ENCODE measurements around the gene STIM2. TPM values are rescaled to one million over a fixed set of nuclear protein-coding genes. Genes with fewer than 3 reads are reported as not detected.
"Not testable (repeated sequence)": the region's sequence is repeated elsewhere in the genome, so short reads cannot be mapped to it uniquely, and the experiment has no call there.

Gene STIM2
- total RNA-seq, 1 donor from 2014 or later, result 18.4 TPM

DNA sequence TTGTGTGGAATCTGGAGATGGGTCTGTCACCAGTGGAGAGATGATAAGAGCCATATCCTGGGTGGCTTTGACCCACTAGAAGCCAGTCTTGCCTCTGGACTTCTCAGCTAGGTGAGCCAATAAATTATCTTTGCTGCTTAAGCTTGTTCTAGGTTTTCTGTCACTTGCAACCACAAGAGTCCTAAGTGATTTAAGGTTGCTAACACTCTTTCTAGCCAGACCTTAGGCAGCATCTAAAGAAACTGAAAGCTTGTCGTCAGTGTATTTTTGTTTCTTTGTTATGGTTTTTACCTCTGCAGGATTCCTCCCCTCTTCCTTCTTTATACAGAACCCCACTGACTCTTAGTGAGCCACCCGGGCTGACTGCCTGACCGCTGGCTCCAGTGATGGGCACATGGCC lies 37.1 kb upstream of the STIM2 start:
- Histone ChIP-seq H2AFZ (ENCODE audit: low read depth, low read length) (no peak overlapping the region), H3K9ac (ENCODE audit: low read length) (no peak overlapping the region), H3K9me3 (ENCODE audit: insufficient read depth, low read depth, low read length) (peaks cover 3% of the 10 kb centered on the region), H3K4me2 (ENCODE audit: low read length) (no peak overlapping the region), H3K4me3 (ENCODE audit: insufficient read depth, low read depth, low read length) (no peak overlapping the region), H4K20me1 (ENCODE audit: insufficient read depth, low read length) (no peaks in the 10 kb centered on the region), H3K36me3 (ENCODE audit: insufficient read depth, low read length) (no peaks in the 10 kb centered on the region), H3K79me2 (ENCODE audit: insufficient read depth, low read length) (no peaks in the 10 kb centered on the region), H3K27me3 (ENCODE audit: insufficient read depth, low read length) (no peaks in the 10 kb centered on the region), H3K27ac (ENCODE audit: low read depth, low read length) (no peak overlapping the region), H3K4me1 (ENCODE audit: insufficient read depth, low read length) (peaks cover 8% of the 10 kb centered on the region)
- DNase-seq (ENCODE audit: low read depth), result no peak
- H3K36me3 Mint-ChIP-seq (ENCODE audit: low read depth, unreplicated experiment), result peaks cover 5% of the 10 kb centered on the region
- H3K4me1 Mint-ChIP-seq (ENCODE audit: low read depth, unreplicated experiment), result no peaks in the 10 kb centered on the region
- H3K9me3 Mint-ChIP-seq (ENCODE audit: unreplicated experiment), result peaks cover 10% of the 10 kb centered on the region
- no peak for TF ChIP-seq EZH2 (IDR thresholded peaks at IDR 0.05; ENCODE audit: insufficient read depth, low read length)
- TF ChIP-seq, protein P1, sequence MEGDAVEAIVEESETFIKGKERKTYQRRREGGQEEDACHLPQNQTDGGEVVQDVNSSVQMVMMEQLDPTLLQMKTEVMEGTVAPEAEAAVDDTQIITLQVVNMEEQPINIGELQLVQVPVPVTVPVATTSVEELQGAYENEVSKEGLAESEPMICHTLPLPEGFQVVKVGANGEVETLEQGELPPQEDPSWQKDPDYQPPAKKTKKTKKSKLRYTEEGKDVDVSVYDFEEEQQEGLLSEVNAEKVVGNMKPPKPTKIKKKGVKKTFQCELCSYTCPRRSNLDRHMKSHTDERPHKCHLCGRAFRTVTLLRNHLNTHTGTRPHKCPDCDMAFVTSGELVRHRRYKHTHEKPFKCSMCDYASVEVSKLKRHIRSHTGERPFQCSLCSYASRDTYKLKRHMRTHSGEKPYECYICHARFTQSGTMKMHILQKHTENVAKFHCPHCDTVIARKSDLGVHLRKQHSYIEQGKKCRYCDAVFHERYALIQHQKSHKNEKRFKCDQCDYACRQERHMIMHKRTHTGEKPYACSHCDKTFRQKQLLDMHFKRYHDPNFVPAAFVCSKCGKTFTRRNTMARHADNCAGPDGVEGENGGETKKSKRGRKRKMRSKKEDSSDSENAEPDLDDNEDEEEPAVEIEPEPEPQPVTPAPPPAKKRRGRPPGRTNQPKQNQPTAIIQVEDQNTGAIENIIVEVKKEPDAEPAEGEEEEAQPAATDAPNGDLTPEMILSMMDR (IDR thresholded peaks at IDR 0.05; ENCODE audit: insufficient read depth, low read depth, low read length), result no peak
- H3K27me3 Mint-ChIP-seq (ENCODE audit: low read depth, unreplicated experiment), result no peaks in the 10 kb centered on the region
- H3K4me3 Mint-ChIP-seq (ENCODE audit: unreplicated experiment), result no peak overlapping the region
- no peak overlapping the region for H3K27ac Mint-ChIP-seq (ENCODE audit: unreplicated experiment)
- no peak for FAIRE-seq

DNA sequence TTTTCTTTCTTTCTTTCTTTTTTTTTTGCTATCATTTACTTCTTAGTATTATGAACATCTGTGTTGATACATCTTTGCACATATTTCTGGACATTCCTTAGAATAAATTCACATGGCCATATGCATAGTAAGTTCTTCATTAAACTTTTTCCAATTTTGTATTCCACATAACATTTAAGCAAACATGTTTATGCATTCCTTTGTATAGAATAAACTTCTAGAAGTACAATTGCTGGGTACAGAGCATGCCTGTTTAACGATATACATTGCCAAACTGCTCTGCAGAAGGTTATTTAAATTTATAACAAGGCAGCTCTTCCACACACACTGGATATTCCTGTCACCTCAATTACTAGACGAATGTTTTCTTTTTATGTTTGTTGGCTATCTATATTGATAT lies 36.0 kb upstream of the STIM2 start:
- Histone ChIP-seq H2AFZ (ENCODE audit: low read depth, low read length) (no peak overlapping the region), H3K9me3 (ENCODE audit: insufficient read depth, low read depth, low read length) (peaks cover 3% of the 10 kb centered on the region), H3K36me3 (ENCODE audit: insufficient read depth, low read length) (no peaks in the 10 kb centered on the region), H3K79me2 (ENCODE audit: insufficient read depth, low read length) (no peaks in the 10 kb centered on the region), H3K27ac (ENCODE audit: low read depth, low read length) (no peak overlapping the region), H4K20me1 (ENCODE audit: insufficient read depth, low read length) (no peaks in the 10 kb centered on the region), H3K4me1 (ENCODE audit: insufficient read depth, low read length) (peaks cover 8% of the 10 kb centered on the region), H3K4me3 (ENCODE audit: insufficient read depth, low read depth, low read length) (no peak overlapping the region), H3K9ac (ENCODE audit: low read length) (no peak overlapping the region), H3K27me3 (ENCODE audit: insufficient read depth, low read length) (no peaks in the 10 kb centered on the region), H3K4me2 (ENCODE audit: low read length) (no peak overlapping the region)
- peaks cover 2% of the 10 kb centered on the region for H3K27me3 Mint-ChIP-seq (ENCODE audit: low read depth, unreplicated experiment)
- DNase-seq (ENCODE audit: low read depth) (no peak), FAIRE-seq (no peak)
- peaks cover 5% of the 10 kb centered on the region for H3K36me3 Mint-ChIP-seq (ENCODE audit: low read depth, unreplicated experiment)
- peaks cover 6% of the 10 kb centered on the region for H3K9me3 Mint-ChIP-seq (ENCODE audit: unreplicated experiment)
- H3K4me1 Mint-ChIP-seq (ENCODE audit: low read depth, unreplicated experiment), result no peaks in the 10 kb centered on the region
- TF ChIP-seq, protein P1 (IDR thresholded peaks at IDR 0.05; ENCODE audit: insufficient read depth, low read depth, low read length), result no peak
- no peak for TF ChIP-seq EZH2 (IDR thresholded peaks at IDR 0.05; ENCODE audit: insufficient read depth, low read length)
- no peak overlapping the region for H3K4me3 Mint-ChIP-seq (ENCODE audit: unreplicated experiment)
- no peak overlapping the region for H3K27ac Mint-ChIP-seq (ENCODE audit: unreplicated experiment)

DNA sequence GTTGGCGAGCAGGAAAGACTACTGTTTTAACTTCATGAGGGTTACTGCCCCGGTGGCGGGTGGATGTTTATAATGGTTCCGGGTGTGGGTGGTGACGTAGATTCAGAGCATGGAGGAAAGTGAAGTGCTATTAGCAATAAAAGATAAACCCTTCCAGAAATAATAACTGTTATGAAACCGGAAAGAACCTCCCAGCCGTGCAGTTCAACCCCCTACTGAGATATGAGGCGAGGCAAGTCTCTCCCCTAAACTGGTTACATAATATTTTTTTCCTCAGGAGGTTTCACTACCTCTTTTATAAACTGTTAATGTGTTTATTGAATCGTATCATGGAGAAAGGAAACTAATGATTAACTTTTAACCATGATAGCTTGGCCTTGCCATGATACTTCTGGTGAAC lies 33.9 kb upstream of the STIM2 start:
- no peaks in the 10 kb centered on the region for H3K79me2 ChIP-seq (ENCODE audit: insufficient read depth, low read length)
- no peak overlapping the region for H3K4me3 ChIP-seq (ENCODE audit: insufficient read depth, low read depth, low read length)
- Mint-ChIP-seq H3K9me3 (ENCODE audit: unreplicated experiment) (peaks cover 6% of the 10 kb centered on the region), H3K4me3 (ENCODE audit: unreplicated experiment) (no peak overlapping the region), H3K27me3 (ENCODE audit: low read depth, unreplicated experiment) (peaks cover 5% of the 10 kb centered on the region), H3K4me1 (ENCODE audit: low read depth, unreplicated experiment) (no peaks in the 10 kb centered on the region), H3K36me3 (ENCODE audit: low read depth, unreplicated experiment) (peaks cover 5% of the 10 kb centered on the region), H3K27ac (ENCODE audit: unreplicated experiment) (no peak overlapping the region)
- no peak overlapping the region for H3K4me2 ChIP-seq (ENCODE audit: low read length)
- peaks cover 6% of the 10 kb centered on the region for H3K4me1 ChIP-seq (ENCODE audit: insufficient read depth, low read length)
- no peak overlapping the region for H3K9ac ChIP-seq (ENCODE audit: low read length)
- no peaks in the 10 kb centered on the region for H4K20me1 ChIP-seq (ENCODE audit: insufficient read depth, low read length)
- no peak for FAIRE-seq
- no peak for DNase-seq (ENCODE audit: low read depth)
- no peak for TF ChIP-seq EZH2 (IDR thresholded peaks at IDR 0.05; ENCODE audit: insufficient read depth, low read length)
- TF ChIP-seq, protein P1 (IDR thresholded peaks at IDR 0.05; ENCODE audit: insufficient read depth, low read depth, low read length), result no peak
- no peak overlapping the region for H3K27ac ChIP-seq (ENCODE audit: low read depth, low read length)
- no peaks in the 10 kb centered on the region for H3K27me3 ChIP-seq (ENCODE audit: insufficient read depth, low read length)
- H3K9me3 ChIP-seq (ENCODE audit: insufficient read depth, low read depth, low read length), result peaks cover 3% of the 10 kb centered on the region
- no peaks in the 10 kb centered on the region for H3K36me3 ChIP-seq (ENCODE audit: insufficient read depth, low read length)
- no peak overlapping the region for H2AFZ ChIP-seq (ENCODE audit: low read depth, low read length)

DNA sequence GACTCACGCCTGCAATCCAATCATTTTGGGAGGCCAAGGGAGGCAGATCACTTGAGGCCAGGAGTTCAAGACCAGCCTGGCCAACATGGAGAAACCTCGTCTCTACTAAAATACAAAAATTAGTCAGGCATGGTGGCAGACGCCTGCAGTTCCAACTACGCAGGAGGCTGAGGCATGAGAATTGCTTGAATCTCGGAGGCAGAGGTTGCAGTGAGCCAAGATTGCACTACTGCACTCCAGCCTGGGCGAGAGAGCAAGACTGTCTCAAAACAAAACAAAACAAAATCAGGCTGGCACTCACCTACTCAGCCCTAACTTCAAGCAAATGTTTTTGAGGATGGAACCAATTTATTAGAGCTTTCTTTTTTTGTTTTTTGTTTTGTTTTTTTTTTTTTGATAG lies 33.3 kb upstream of the STIM2 start:
- not testable (repeated sequence) for FAIRE-seq; H3K9ac ChIP-seq (ENCODE audit: low read length); H2AFZ ChIP-seq (ENCODE audit: low read depth, low read length); H3K27ac ChIP-seq (ENCODE audit: low read depth, low read length); H3K4me1 Mint-ChIP-seq (ENCODE audit: low read depth, unreplicated experiment); H4K20me1 ChIP-seq (ENCODE audit: insufficient read depth, low read length); H3K4me3 Mint-ChIP-seq (ENCODE audit: unreplicated experiment); H3K36me3 ChIP-seq (ENCODE audit: insufficient read depth, low read length); H3K27me3 Mint-ChIP-seq (ENCODE audit: low read depth, unreplicated experiment); H3K79me2 ChIP-seq (ENCODE audit: insufficient read depth, low read length); H3K27ac Mint-ChIP-seq (ENCODE audit: unreplicated experiment); H3K4me1 ChIP-seq (ENCODE audit: insufficient read depth, low read length); H3K9me3 ChIP-seq (ENCODE audit: insufficient read depth, low read depth, low read length); DNase-seq (ENCODE audit: low read depth); H3K9me3 Mint-ChIP-seq (ENCODE audit: unreplicated experiment); H3K27me3 ChIP-seq (ENCODE audit: insufficient read depth, low read length); H3K4me3 ChIP-seq (ENCODE audit: insufficient read depth, low read depth, low read length); H3K36me3 Mint-ChIP-seq (ENCODE audit: low read depth, unreplicated experiment); H3K4me2 ChIP-seq (ENCODE audit: low read length)

All from astrocyte (in vitro differentiated cells and primary cell).